HG03571 (cell line): ENCODE measurements around the gene ITGB5.

Experiments used
- ATAC-seq: cut with Tn5 transposase; IDR thresholded peaks from one replicate; pipeline ENCODE4 v1.9.1; 2021; ENCODE audit not compliant: unreplicated experiment

ITGB5 gene

DNA sequence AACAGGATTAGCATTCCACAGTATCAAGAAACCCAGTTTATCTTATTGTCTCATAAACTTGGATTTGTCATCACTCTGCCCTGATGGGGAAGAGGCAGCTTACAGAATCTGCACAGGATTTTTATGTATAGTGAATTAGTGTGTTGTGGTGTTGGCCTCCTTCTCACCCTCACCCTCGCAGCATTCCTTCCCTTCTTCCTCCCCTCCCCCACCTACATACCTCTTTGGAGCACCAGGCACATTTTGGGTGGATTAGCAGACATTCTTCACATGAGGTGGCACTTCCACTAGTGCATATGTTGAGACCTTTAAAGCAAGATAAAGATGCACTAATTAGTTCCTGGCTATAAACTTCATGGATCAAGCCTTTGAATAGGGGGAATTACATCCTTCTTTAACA lies 13.9 kb downstream of the ITGB5 start:
- no peak for ATAC-seq

DNA sequence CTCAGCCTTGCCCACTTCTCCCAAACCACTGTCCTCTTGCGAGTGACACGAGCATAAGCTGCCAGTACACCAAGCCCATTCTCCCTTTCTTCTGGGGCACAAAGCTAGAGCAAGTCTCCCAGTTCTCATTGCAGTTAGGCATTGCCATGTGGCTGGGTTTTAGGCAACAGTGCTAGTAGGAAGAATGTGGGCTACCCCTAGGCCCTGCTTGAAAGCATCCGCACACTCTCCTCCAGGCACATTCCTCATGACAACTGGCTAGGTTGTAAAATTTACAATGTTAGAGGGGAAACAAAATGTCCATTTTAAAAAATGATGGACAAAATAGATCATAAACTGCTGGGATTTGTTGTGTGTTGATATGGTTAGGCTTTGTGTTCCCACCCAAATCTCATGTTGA lies 19.7 kb downstream of the ITGB5 start:
- no peak for ATAC-seq

DNA sequence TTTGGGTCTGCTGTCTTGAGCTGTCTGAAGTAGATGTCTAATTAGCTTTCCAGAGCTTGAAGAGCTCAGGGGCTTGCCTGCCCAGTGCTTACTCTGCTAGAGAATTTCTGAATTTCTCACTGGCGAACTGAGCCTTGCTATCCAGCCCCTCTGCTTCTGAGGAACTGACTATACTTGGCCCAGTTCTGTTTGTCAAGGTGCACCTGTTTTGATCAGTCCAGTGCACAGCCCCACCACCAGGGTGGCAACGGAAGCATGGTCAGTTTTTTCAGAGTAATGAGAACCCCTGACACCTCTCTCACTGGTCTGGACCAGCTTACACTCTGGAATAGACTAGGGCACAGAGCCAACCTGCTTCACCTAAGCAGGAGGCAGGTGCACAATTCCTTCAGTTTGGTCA lies 25.2 kb downstream of the ITGB5 start:
- ATAC-seq, result no peak

DNA sequence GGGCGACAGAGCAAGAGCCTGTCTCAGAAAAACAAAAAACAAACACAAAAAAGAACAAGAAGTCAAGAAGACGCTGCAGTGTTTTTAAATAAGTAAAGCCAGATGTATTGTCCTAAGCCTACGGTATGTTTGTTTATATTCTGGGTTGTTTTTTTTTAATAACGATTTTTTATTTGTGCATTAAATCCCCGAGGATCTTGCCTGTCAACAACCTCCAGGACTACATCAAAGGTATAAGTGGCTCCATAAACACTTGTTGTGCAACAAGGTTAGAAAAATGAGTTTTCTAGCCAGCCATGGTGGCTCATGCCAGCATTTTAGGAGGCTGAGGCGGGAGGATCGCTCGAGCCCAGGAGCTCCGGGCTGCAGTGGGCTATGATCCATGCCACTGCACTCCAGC lies 26.1 kb downstream of the ITGB5 start:
- ATAC-seq, result no peak

GRCh38 chr3:124860599-124860998 lies 26.6 kb downstream of the ITGB5 start:
- no peak for ATAC-seq

DNA sequence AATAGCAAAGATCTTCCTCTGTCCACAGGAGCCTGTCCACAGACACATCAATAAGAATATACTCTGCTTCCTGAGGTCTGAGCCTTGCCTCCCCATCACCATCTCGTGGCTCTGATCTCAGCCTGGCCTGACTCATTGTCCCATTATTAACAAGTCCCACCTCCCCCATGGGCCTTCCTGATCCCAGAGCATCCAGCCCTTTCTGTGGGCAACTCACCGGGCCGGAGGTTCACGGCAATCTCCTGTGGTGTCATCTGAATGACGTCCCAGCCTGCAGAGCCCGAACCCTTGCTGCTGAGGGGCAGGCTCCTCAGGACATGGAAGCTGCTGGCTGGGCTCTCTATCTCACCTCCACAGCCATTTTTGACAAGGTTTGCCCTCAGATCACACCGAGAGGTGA lies 28.1 kb downstream of the ITGB5 start:
- ATAC-seq, result no peak

DNA sequence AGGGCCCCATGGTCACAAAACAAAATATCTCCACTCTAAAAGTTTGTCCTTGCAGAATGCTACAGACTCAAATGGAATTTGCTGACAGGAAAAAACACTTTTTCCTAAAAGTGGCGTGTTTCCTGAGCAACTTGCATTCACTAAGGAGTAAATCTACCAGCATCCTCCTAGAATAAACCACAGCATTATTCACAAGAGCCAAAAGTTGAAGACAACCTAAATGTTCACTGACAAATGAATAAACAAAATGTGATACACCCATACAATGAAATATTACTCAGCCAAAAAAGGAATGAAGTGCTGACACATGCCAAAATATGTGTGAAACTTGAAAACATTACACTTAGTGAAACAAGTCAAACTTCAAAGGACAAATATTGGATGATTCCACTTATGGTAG lies 28.9 kb downstream of the ITGB5 start:
- ATAC-seq, result no peak

- no peak for ATAC-seq
Measured at GRCh38 chr3:124856677-124857076, 30.5 kb downstream of the ITGB5 start.

DNA sequence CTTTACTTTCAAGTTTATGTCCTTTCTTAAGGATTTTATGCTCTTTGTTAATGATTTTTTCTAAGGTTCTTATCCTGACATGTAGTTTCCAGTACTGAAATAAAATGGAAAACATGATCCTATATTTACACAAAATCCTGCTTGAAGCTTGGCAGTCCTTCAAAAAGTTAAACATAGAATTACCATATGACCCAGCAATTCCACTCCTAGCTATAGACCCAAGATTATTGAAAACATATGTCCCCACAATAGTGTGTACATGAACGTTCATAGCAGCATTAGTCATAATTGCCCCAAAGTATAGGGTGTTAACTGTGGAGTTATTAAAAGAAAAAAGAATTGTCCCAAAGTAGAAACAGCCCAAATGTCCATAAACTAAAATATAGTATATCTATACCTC lies 33.2 kb downstream of the ITGB5 start:
- no peak for ATAC-seq

GRCh38 chr3:124853446-124853845 lies 33.7 kb downstream of the ITGB5 start:
- ATAC-seq, result no peak

DNA sequence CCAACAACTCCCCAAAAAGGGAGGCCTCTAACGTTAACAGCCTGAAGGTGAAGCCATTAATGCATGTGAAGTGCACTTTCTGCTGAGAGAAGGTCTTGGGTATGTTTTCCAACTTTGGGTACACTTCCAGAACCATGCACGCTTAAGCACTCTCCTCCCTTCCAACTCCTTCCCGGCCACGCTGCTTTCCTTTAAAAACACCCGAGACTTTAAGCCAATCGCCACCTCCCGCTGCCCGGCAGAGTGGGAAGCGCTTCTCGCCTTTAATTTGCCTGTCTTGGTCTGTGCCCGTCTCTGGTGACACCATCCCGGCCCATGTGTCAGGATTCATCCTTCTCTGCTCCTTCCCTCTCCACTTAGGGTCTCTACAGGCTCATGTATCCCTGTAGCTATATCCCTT lies 35.3 kb downstream of the ITGB5 start:
- no peak for ATAC-seq

DNA sequence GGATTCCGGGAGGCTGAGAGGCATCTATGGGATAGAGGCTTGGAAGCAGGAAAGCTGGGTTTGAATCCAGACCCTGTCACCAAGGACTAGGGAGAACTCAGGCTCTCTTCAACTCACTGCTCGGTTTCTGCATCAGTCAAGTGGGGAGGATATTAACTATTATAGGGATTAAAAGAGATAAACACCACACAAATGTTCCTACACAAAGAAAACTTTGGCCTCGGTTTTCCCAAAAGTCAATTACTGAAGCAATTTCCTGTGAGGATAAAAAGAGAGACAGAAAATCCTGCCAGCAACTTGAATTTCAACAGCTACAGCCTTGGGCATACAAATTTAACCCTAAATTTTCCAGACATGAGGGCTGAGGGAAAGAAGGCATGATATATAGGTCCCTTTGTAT lies 36.0 kb downstream of the ITGB5 start:
- no peak for ATAC-seq

DNA sequence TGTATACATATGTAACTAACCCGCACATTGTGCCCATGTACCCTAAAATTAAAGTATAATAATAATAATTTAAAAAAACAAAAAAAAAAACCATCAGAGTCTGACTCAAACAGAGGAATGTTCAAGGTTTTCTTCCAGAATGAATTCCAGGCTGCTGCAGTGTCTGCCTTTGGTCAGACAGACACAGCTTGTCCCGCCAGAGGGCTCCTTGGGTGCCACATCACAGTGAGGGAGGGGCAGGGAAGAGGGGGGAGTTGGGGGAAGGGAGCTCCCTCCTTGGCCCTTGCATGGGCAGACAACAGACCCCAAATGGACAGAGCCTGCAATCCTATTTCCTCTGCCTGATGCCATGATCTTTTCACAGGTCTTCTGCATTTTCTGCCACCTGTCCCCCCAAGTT lies 36.5 kb downstream of the ITGB5 start:
- no peak for ATAC-seq

GRCh38 chr3:124850212-124850611 lies 37.0 kb downstream of the ITGB5 start:
- ATAC-seq, result no peak

DNA sequence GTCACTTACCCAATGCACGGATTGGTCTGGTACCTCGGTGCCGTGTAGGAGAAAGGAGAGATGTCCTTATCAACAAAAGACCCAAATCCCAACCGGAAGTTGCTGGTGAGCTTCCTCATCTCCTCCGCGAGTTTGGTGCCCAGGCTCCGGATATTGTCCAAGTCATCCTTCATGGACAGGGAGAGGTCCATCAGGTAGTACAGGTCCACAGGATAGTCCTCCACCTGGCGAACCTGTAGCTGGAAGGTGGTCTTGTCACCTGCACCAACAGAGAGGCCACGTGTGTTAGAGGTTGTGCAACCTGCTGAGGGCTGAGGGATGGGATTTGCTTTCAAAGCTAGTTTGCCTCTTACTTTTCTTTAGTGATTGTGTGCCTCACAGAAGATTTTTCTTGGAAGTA lies 38.9 kb downstream of the ITGB5 start:
- ATAC-seq, result no peak

DNA sequence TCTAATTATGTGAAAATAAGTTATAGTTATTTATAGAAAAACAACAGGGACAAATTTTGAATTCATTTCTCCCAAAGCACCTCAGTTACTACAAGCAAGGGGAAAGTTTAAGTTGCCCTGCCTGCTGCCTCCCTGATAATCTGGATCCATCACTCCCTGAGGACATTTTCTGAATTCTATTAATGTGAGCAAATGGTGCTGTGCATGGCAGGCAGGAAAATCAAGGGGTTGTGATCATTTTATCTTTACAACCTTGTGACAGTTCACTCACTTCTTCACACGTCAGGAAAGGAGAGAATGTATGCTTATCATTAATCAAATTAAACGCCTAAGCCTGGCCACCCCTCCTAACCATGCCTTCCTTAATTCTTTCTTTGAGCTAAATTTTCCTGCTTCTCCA lies 39.3 kb downstream of the ITGB5 start:
- no peak for ATAC-seq

GRCh38 chr3:124847051-124847450 lies 40.1 kb downstream of the ITGB5 start:
- no peak for ATAC-seq

DNA sequence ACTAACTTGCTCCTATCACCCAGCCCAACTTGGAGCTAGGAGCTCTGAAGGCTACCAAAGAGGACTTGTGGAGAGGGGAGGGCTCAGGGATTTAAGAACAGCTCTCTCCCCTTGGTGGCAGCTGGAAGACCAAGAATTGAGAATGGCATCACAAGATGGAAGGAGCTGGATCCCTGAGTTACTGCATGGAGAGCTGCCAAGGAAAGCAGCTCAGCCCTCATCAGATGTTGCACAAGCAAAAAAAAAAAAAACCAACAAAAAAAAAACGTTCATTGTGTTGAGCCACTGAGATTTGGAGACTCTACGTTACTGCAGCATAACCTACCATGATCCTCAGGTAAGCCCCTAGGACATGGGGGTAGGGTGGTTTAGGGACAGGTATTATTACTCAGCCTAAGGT lies 41.0 kb downstream of the ITGB5 start:
- ATAC-seq, result no peak

DNA sequence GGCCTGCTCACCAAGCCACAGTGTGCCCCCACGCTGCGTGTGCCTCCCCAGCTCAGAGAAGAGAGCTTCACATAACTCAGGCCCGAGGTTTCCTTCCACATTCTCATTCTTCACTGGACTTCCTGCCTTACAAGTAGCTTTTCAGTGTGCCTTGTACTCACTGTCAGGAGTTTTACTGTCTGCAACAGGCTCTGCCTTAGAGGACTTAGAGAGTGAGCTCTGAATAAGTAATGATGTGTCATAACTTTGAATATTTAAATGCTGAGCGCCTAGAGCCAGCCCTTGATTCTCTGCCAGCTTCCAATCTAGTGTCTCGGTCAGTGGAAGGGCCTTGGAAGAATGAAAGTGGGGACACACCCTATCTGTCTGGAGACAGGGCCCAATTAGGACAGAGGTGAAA lies 41.8 kb downstream of the ITGB5 start:
- no peak for ATAC-seq

GRCh38 chr3:124843506-124844177 lies 43.5 kb downstream of the ITGB5 start:
- ATAC-seq, result no peak

DNA sequence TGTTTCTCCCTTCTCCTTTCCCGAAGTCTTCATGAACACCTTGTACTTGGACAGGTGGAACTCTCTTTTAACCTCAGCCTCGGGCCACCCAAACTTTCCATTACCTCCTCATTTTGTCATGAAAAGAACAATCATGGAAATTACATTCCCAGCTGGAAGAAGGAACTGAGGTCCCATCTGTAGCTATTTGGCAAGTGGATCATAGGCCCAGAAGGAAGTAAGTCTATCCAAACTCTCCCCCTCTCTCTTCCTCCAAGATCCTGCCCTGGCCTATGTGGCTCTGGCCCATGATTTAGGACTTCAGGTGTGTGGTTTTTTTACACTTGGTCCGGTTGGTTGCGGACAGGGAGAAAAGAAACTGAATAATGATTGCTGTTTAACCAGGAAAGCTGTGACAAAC lies 44.1 kb downstream of the ITGB5 start:
- no peak for ATAC-seq

- ATAC-seq, result no peak
Measured at GRCh38 chr3:124841517-124841916, 45.6 kb downstream of the ITGB5 start.

- ATAC-seq, result no peak
Measured at GRCh38 chr3:124840331-124840730, 46.8 kb downstream of the ITGB5 start.

DNA sequence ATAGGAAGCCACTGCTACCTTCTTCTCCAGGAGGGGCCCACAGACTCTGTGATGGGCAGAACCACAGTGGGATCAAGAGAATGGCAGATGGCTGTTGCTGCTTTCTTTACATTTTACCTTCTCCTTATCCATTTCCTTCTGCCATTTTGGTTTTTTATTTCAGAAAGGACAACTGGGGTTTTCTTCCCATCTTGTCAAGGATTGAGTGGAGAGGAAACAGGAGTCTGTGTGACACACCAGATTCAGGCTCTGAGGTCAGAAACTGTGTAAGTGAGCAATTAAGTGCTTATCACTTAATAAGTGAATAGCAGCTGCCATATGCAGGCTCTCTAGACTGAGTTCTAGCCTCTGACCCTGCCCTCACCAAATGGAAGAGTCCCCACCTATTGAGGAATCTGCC lies 47.3 kb downstream of the ITGB5 start:
- ATAC-seq, result no peak
